Measurements from ENCODE around the gene FGF11. TPM values are rescaled to one million over a fixed set of nuclear protein-coding genes. Genes with fewer than 3 reads are reported as not detected.

The FGF11 gene
- total and polyA plus RNA-seq, 2 donors (not counting 3 experiments of a cell fraction or from before 2014, with no cell fraction given), result 0.70 TPM; not detected in 1

GRCh38 chr17:7438656-7439460, 454 bp upstream of the FGF11 start:
- POLR2A ChIA-PET, result interaction anchor here (1.2 kb wide), 1 partner anchor 35 kb away, joined by 3 read pairs; the partner anchor contains the start of gene TMEM256
- DNase-seq (ENCODE audit: low read depth, low spot score) (no peak), FAIRE-seq (no peak)
- Histone ChIP-seq H3K79me2 (ENCODE audit: control insufficient read depth, insufficient read depth, low read length) (no peaks in the 10 kb centered on the region), H3K36me3 (ENCODE audit: control insufficient read depth in 2 of 2, extremely low read depth in 1 of 2, insufficient read depth in 2 of 2, low read length in 2 of 2) (no peaks in the 10 kb centered on the region), H4K20me1 (replicated peaks; ENCODE audit: control insufficient read depth, extremely low read depth, insufficient read depth, low read length) (no peaks in the 10 kb centered on the region), H3K4me1 (ENCODE audit: control insufficient read depth, extremely low read depth, insufficient read depth, low read length) (peaks cover 23% of the 10 kb centered on the region), H3K9me1 (replicated peaks; ENCODE audit: control insufficient read depth, extremely low read depth, insufficient read depth, low read length) (no peaks in the 10 kb centered on the region), H3K27ac (ENCODE audit: insufficient read depth, low read depth, low read length) (no peak overlapping the region), H2AFZ (ENCODE audit: low read depth, low read length) (no peak overlapping the region), H3K4me3 (replicated peaks in 1 of 3; ENCODE audit: insufficient read depth in 1 of 3, low read depth in 1 of 3, low read length in 3 of 3) (no peak overlapping the region), H3K9me3 (replicated peaks; ENCODE audit: control insufficient read depth, insufficient read depth, low read length) (no peaks in the 10 kb centered on the region), H3K27me3 (ENCODE audit: control insufficient read depth in 2 of 2, insufficient read depth in 2 of 2, low read length in 2 of 2) (peaks cover 20 to 28% of the 10 kb centered on the region in 2 experiments), H3K9ac (replicated peaks; ENCODE audit: extremely low read depth, insufficient read depth, low read length) (no peak overlapping the region), H3K4me2 (ENCODE audit: insufficient read depth, low read length) (no peak overlapping the region)
- BruUV-seq (replicated peaks), result no TSS peak
- dilution Hi-C loops (cut with MboI; ENCODE audit: extremely low pct_ligation_motif_present, low sequenced_read_pairs), result no loop called here
- TF ChIP-seq POLR2AphosphoS5 (IDR thresholded peaks at IDR 0.05; ENCODE audit: insufficient read depth, low read depth, low read length) (no peak), EZH2 (IDR thresholded peaks at IDR 0.05; ENCODE audit: borderline replicate concordance, low read depth, low read length, severe bottlenecking) (peak; percentile 77), FOS (IDR thresholded peaks at IDR 0.05; ENCODE audit: borderline replicate concordance, insufficient read depth, low read length) (no peak), GATA2 (IDR thresholded peaks at IDR 0.05; ENCODE audit: insufficient read depth, insufficient read length, low read depth, low read length) (no peak)
- intact Hi-C loops (cut with micrococcal nuclease), result loop anchor here (5.0 kb wide), 2 partner anchors 187 to 248 kb away; partner anchors contain the start of genes CTDNEP1, ELP5, TP53 and WRAP53
- CTCF ChIA-PET, result interaction anchor here (0.7 to 4.4 kb wide), 10 partner anchors 9 to 150 kb away, joined by 3 to 70 read pairs (median 3); partner anchors contain the start of gene TMEM95
